ENCODE data around the gene LAMA3.

The LAMA3 gene

DNA sequence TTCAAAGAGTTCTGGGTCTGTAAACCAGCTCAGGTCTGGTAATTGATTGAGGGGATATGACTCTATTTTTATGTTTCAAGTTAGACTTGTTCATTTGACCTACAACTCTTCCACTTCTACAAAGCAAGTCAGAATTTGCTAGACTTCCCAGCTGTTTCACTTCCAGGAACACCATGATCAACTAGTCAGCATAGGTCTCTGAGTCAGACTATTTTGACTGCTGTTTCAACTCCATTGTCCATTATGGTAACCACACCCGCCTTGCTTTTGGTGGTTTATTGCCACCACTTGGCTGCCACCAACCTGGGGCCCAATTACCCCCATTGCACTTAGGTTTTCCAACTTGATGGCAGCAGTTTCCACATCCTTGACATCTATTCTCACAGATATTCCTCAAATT, 116.6 kb downstream of the LAMA3 start:
- H3K4me1 Mint-ChIP-seq (ENCODE audit: low read depth) = no peaks in the 10 kb centered on the region
- H3K9me3 Mint-ChIP-seq = no peaks in the 10 kb centered on the region
- H3K4me3 Mint-ChIP-seq = no peak overlapping the region
- no peaks in the 10 kb centered on the region for H3K36me3 Mint-ChIP-seq (ENCODE audit: low read depth)
- H3K27ac Mint-ChIP-seq = no peak overlapping the region
- no peaks in the 10 kb centered on the region for H3K27me3 Mint-ChIP-seq
- intact Hi-C loops (cut with micrococcal nuclease) = no loop called here

DNA sequence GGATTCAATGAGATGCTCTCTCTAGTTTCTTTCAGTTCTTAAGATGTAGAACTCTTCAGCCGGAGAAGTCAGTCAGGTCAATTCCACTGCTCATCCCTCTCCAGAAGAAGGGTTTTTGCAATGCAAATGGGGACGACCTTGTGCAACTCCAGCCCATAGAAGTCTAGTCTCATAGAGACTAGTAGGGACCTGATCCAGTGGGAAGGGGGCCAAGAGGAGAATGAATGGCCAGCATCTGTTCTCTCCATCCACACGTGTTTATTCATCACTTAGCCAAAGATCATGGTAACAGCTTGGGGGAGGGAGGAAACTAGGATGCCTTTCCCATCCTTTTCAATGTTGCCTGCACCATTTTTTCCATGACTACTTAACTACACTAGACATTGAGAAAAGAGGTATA, 120.2 kb downstream of the LAMA3 start:
- intact Hi-C loops (cut with micrococcal nuclease) = no loop called here
- Mint-ChIP-seq H3K4me1 (ENCODE audit: low read depth) (no peaks in the 10 kb centered on the region), H3K4me3 (no peak overlapping the region), H3K9me3 (no peaks in the 10 kb centered on the region), H3K27ac (no peak overlapping the region), H3K36me3 (ENCODE audit: low read depth) (no peaks in the 10 kb centered on the region), H3K27me3 (peaks cover 6% of the 10 kb centered on the region)

DNA sequence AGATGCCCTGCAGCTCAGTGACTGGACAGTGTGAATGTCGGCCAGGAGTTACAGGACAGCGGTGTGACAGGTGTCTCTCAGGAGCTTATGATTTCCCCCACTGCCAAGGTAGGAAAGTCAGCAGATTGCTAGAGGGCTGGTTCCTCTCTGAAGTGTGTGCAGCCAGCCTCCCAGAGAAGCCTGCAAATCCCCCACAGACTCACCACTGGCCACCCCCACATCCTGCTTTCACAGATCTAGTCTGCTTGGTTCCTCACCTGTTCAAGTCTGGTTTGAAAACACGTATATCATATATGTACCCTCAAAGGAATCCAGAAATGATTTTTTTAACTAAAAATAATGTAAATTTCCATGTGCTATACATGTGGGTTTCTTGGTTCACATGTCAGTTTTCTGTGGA, 121.1 kb downstream of the LAMA3 start:
- Mint-ChIP-seq H3K4me3 (no peak overlapping the region), H3K27ac (no peak overlapping the region), H3K9me3 (no peaks in the 10 kb centered on the region), H3K4me1 (ENCODE audit: low read depth) (no peaks in the 10 kb centered on the region), H3K27me3 (peaks cover 6% of the 10 kb centered on the region), H3K36me3 (ENCODE audit: low read depth) (no peaks in the 10 kb centered on the region)
- intact Hi-C loops (cut with micrococcal nuclease) = no loop called here

DNA sequence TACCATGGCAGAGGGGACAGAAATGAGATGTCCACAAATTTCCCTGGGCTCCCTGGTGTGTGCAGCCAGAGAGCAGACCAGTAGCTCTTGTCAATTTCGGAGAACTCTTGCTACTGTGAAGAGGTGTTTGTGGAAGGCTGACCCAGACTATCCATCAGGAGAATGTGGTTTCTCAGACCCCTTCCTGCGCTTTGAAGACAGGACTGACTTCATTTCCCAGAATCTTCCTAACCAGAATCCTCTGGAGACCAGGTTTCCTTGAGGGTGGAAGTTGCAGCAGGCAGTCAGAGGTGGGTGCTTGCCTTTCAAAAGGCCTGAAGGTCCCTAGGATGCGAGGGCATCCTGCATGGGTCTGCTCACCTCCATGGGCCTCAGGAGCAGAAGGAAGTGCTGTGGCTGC, 121.9 kb downstream of the LAMA3 start:
- Mint-ChIP-seq H3K36me3 (ENCODE audit: low read depth) (no peaks in the 10 kb centered on the region), H3K4me3 (no peak overlapping the region), H3K4me1 (ENCODE audit: low read depth) (no peaks in the 10 kb centered on the region), H3K27me3 (peaks cover 6% of the 10 kb centered on the region), H3K9me3 (no peaks in the 10 kb centered on the region), H3K27ac (no peak overlapping the region)
- intact Hi-C loops (cut with micrococcal nuclease) = no loop called here

DNA sequence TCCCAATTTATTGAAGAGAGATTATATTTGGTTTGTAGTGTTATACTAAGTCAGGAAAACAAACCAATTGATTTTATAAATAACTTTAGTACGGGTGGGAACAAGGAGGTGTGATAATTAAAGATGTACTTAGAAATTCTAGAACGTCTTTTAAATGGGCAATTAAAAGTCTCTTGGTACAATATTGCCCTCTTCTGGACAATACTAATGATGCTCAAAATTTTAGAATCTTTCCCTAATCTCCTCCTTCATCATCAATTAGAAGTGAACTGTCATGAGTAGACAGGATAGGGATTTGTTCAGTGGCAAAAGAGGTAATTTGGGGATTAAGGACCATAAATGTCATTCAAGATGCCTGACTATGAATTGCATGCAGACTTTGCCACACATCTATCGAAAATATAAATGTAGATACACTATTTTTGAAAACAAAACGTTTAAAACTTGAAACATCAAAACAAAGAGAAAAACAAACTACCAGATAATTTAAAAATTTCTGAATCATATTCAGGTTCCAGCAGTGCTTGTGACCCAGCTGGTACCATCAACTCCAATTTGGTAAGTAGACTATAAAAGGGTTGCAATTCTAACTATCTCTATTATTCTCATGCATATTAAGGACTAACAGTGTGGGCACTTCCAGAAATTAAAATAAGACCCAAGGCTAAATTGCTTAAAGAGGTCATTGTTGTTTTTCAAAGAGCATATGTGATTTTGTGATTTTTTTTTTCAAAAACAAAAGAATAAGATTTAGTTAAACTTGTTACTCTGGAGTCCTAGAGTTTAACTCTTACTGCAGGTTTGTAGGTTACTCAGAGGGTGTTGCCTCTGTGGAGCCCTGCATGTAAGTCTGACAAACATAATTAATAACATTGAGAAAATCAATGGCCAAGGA, 123.5 kb downstream of the LAMA3 start:
- no peak overlapping the region for H3K27ac Mint-ChIP-seq
- no peaks in the 10 kb centered on the region for H3K36me3 Mint-ChIP-seq (ENCODE audit: low read depth)
- no peaks in the 10 kb centered on the region for H3K9me3 Mint-ChIP-seq
- intact Hi-C loops (cut with micrococcal nuclease) = loop anchor here (1.0 kb wide), 1 partner anchor 190 kb away; no protein-coding TSS in a partner anchor
- H3K4me3 Mint-ChIP-seq = no peak overlapping the region
- peaks cover 7% of the 10 kb centered on the region for H3K4me1 Mint-ChIP-seq (ENCODE audit: low read depth)
- H3K27me3 Mint-ChIP-seq = peaks cover 7% of the 10 kb centered on the region

DNA sequence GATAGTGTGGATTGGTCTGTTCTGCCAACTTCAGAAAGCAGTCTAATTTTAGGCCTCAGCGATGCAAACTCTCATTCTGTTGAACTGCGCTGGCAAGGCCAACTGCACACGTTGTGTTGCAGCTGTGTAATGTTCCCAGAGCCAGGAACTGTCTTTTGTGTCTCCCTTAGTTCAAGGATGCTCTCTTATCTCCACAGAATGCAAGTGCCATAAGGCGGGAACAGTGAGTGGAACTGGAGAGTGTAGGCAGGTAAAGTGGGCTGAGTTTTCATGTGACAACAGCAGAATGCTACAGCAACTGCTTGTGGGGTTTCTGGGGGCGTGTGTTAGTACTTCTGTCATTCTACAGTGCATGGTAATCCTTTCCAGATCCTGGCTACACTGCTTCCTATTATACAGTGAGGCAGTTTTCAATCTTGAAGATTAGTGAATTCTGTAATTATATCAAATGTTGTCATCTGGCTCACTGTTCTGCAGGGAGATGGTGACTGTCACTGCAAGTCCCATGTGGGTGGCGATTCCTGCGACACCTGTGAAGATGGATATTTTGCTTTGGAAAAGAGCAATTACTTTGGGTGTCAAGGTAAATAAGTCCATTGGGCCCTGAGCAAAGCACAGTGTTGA, 125.8 kb downstream of the LAMA3 start:
- Mint-ChIP-seq H3K9me3 (no peaks in the 10 kb centered on the region), H3K4me1 (ENCODE audit: low read depth) (peaks cover 7% of the 10 kb centered on the region), H3K27ac (no peak overlapping the region), H3K36me3 (ENCODE audit: low read depth) (no peaks in the 10 kb centered on the region), H3K4me3 (no peak overlapping the region), H3K27me3 (peaks cover 7% of the 10 kb centered on the region)
- intact Hi-C loops (cut with micrococcal nuclease) = no loop called here

DNA sequence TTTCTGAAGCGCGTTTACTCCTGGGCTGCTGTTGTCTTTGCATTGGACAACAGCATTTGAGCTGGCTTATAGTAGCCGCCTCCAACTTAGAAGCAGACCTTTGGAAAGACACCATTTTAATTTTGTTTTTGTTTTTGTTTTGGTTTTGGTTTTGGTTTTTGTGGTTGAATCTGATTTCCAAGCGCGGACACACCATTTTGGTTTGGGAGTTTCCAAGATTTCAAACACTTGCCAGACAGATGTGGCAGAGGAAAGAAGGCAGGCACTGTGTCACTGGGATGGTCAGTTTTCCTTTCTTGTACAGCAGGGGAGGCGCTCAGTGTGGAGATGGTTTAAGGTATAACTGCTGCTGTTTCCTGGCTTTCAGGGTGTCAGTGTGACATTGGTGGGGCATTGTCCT, 126.8 kb downstream of the LAMA3 start:
- intact Hi-C loops (cut with micrococcal nuclease) = no loop called here
- Mint-ChIP-seq H3K27ac (no peak overlapping the region), H3K4me1 (ENCODE audit: low read depth) (peaks cover 7% of the 10 kb centered on the region), H3K36me3 (ENCODE audit: low read depth) (no peaks in the 10 kb centered on the region), H3K9me3 (no peaks in the 10 kb centered on the region), H3K4me3 (no peak overlapping the region), H3K27me3 (peaks cover 7% of the 10 kb centered on the region)

DNA sequence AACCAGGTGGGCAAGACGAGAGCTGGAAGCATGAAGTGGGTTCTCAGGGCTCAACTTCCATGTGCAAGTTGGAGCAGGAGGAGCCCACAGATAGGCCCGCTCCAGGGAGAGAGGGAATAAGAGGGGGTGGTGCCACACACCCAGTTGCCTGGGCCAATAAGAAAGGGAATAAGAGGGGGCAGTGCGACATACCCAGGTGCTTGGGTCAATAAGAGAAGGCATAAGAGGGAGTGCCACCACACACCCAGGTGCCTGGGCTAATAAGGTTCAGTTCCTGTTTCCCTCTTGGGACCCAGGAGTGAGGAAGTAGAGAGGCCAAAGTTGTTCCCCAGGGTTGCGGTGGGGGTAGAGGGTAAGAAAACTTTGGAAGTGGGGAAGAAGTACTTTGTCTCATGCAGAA, 127.5 kb downstream of the LAMA3 start:
- intact Hi-C loops (cut with micrococcal nuclease) = no loop called here
- Mint-ChIP-seq H3K27ac (no peak overlapping the region), H3K9me3 (no peaks in the 10 kb centered on the region), H3K4me3 (no peak overlapping the region), H3K4me1 (ENCODE audit: low read depth) (peaks cover 7% of the 10 kb centered on the region), H3K27me3 (peaks cover 3% of the 10 kb centered on the region), H3K36me3 (ENCODE audit: low read depth) (no peaks in the 10 kb centered on the region)

DNA sequence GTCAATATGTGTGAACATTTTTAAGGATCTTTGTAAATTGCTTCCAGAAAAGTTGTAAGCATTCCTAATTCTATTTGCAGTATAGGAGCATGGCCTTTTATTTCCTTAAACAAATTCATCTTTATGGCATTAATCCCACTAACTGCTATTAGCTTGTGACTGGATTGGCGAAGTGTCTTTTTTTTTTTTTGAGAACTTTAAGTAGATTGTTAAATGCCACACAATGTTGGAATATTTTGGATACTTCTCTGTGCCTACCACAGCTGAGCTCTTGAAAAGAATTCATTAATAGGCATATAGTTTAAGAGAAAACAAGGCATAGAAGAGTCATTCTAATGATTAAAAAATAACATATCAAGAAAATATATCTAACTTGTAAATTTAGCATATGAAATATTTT, 129.7 kb downstream of the LAMA3 start:
- Mint-ChIP-seq H3K27me3 (peaks cover 1% of the 10 kb centered on the region), H3K27ac (no peak overlapping the region), H3K36me3 (ENCODE audit: low read depth) (no peaks in the 10 kb centered on the region), H3K9me3 (no peaks in the 10 kb centered on the region), H3K4me3 (no peak overlapping the region), H3K4me1 (ENCODE audit: low read depth) (peaks cover 7% of the 10 kb centered on the region)
- intact Hi-C loops (cut with micrococcal nuclease) = no loop called here

DNA sequence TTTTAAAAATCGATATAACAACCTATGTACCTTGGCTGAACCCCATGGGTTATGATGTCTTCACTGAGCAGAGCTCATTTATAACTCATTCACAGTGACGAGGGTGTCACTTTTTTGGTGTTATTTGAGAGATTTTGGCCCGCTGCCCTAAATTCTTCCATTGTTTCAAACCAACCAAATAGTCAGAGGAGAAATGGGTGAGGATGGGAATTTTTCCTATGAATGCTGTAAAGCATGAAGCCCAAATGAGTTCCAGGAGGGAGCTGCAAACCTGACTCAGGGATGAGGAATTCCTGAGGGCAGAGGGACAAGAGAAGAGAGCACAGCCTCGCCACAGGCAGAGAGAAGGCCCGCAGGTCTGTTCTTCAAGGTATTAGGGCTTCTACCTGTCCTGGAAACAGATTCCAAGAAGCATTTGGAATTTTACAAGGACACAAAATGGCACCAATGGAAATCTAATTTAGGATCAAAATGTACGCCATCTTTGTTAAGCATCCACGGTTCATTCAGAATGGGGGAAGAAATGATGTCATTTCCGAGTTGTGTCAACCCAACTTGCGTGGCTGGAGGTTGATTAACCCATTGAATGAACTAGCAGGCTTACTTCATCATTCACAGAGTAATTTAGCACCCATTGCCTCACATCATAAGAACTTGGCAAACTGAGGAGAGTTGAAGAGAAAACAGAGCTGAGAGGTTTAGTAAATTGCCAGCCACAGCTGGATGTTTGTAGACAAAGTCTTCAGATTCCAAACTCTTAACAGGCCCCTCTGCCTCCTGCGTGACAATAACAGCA, 133.5 kb downstream of the LAMA3 start:
- Mint-ChIP-seq H3K27ac (no peak overlapping the region), H3K36me3 (ENCODE audit: low read depth) (no peaks in the 10 kb centered on the region), H3K4me3 (no peak overlapping the region), H3K4me1 (ENCODE audit: low read depth) (no peaks in the 10 kb centered on the region), H3K9me3 (no peaks in the 10 kb centered on the region), H3K27me3 (no peaks in the 10 kb centered on the region)
- intact Hi-C loops (cut with micrococcal nuclease) = loop anchor here (10.0 kb wide), 1 partner anchor 302 kb away; no protein-coding TSS in a partner anchor

DNA sequence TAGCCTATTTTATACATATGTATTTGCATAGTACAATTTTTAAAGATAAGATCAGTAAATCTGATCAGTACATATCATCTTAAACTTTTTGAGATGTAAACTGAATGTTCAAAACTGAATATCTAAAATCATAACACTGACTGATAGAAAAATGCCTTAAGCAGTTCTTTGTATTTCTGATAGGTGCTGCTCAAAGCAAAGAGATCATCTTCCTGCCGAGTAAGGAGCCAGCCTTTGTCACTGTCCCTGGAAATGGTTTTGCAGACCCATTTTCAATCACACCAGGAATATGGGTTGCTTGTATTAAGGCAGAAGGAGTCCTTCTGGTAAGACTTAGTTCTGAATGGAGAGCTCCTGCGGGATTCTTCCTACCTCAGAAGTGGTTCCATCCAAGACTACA, 135.0 kb downstream of the LAMA3 start:
- Mint-ChIP-seq H3K27me3 (no peaks in the 10 kb centered on the region), H3K27ac (no peak overlapping the region), H3K36me3 (ENCODE audit: low read depth) (no peaks in the 10 kb centered on the region), H3K4me1 (ENCODE audit: low read depth) (no peaks in the 10 kb centered on the region), H3K9me3 (no peaks in the 10 kb centered on the region), H3K4me3 (no peak overlapping the region)
- intact Hi-C loops (cut with micrococcal nuclease) = loop anchor here (10.0 kb wide), 1 partner anchor 301 kb away; no protein-coding TSS in a partner anchor

DNA sequence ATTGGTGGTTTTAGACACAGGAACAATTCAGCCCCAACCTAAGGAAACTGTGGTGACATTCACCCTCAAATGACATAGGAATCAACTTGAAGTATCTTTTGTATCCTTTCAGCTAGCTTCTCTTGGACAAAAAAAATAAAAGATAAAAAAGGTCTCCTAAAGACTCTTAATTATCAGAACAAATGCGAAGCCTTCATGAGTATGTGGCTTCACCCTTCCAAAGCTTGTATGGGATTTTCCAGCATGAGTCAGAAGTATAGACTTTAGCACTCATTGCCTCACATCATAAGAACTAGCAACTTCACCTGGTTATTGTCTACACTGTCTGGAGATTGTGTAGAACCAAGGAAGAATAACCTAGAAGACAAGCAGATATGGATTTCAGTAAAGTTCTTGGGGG, 135.4 kb downstream of the LAMA3 start:
- H3K4me3 Mint-ChIP-seq = no peak overlapping the region
- H3K4me1 Mint-ChIP-seq (ENCODE audit: low read depth) = no peaks in the 10 kb centered on the region
- H3K9me3 Mint-ChIP-seq = no peaks in the 10 kb centered on the region
- intact Hi-C loops (cut with micrococcal nuclease) = loop anchor here (10.0 kb wide), 1 partner anchor 300 kb away; no protein-coding TSS in a partner anchor
- H3K27ac Mint-ChIP-seq = no peak overlapping the region
- no peaks in the 10 kb centered on the region for H3K27me3 Mint-ChIP-seq
- no peaks in the 10 kb centered on the region for H3K36me3 Mint-ChIP-seq (ENCODE audit: low read depth)

DNA sequence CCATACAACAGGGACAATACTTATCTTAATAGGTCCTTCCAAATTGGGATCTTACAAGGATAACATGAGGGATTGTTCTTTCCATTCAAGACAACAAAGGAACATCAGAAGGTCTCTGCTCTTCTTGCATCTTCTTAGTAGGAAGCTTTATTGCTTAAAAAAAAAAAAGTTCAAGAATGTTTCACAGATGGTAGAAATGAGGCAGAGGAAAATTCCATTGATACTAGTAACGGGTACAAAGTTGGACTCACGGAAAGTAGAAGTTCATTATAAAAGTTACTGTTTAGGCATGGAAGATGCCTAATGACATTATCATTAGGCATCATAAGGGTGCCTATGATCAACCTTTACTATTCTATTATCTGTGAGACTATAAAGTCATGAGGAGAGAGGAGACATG, 136.2 kb downstream of the LAMA3 start:
- H3K4me1 Mint-ChIP-seq (ENCODE audit: low read depth) = no peaks in the 10 kb centered on the region
- no peaks in the 10 kb centered on the region for H3K27me3 Mint-ChIP-seq
- no peak overlapping the region for H3K4me3 Mint-ChIP-seq
- intact Hi-C loops (cut with micrococcal nuclease) = loop anchor here (10.0 kb wide), 1 partner anchor 299 kb away; no protein-coding TSS in a partner anchor
- H3K27ac Mint-ChIP-seq = no peak overlapping the region
- no peaks in the 10 kb centered on the region for H3K9me3 Mint-ChIP-seq
- no peaks in the 10 kb centered on the region for H3K36me3 Mint-ChIP-seq (ENCODE audit: low read depth)

DNA sequence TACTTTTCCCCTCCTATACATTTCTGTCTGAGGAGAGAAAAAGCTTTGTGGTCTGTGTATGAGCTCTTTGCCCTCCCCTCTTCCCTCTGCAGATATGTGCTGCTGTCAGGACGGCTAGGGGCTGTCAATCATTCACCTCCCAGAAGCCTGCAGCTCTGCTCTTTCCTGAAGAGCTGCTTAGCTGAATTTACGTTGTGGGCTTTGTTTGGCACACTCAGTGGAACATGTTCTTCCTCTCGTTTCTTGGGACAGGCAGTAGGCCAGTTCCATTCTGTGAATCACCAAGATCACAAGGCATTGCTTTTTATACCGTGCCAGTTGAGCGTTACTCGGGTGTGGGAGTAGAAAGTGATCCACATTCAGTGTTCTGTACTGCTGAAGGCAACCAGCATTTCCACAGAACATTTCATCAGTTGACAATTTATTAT, 136.7 kb downstream of the LAMA3 start:
- no peak overlapping the region for H3K27ac Mint-ChIP-seq
- H3K4me1 Mint-ChIP-seq (ENCODE audit: low read depth) = no peaks in the 10 kb centered on the region
- H3K9me3 Mint-ChIP-seq = no peaks in the 10 kb centered on the region
- intact Hi-C loops (cut with micrococcal nuclease) = loop anchor here (10.0 kb wide), 1 partner anchor 299 kb away; no protein-coding TSS in a partner anchor
- H3K27me3 Mint-ChIP-seq = no peaks in the 10 kb centered on the region
- no peaks in the 10 kb centered on the region for H3K36me3 Mint-ChIP-seq (ENCODE audit: low read depth)
- H3K4me3 Mint-ChIP-seq = no peak overlapping the region

All from dendritic cell treated with granulocyte-macrophage colony-stimulating factor and Interleukin-4, amounts not matched to agents 40 ng/mL and 50 ng/mL, for 4 days (primary cell).